Heart left ventricle (tissue), 13 donors: ENCODE measurements around the gene WSCD2.

ENCODE experiments used
- POLR2A ChIP-seq, 2 donors: fragments of 450-650 bp; IDR thresholded peaks; one replicate each; pipeline ENCODE4 v1.6.1; 2017; ENCODE audit warnings: antibody characterized with exemption in 2 of 2, mild to moderate bottlenecking in 2 of 2, moderate library complexity in 2 of 2
- TF ChIP-seq, protein P1 (sequence below), 12 donors: fragments of 200-600 bp; sonication (generic) in 4 of 12; IDR thresholded peaks; one replicate each; pipeline versions ENCODE4 v1.5.0 to v1.8.0; 2018 to 2022; ENCODE audit warnings: antibody characterized with exemption in 12 of 12, mild to moderate bottlenecking in 5 of 12
- donor health status: ischemic (EF 13 %, LVEDD 7.1; RV severe dilation, severe dysfunction).
- donor health status: DM: no; HTN: yes; CAD: no.
- donor health status: DM: no; HTN: no; CAD: no.
- donor health status: ischemic (EF 25% LVEDD 6.9; RV normal size, moderate dysfunction).
- donor health status: ischemic (EF 25% LVEDD 5.7; RV mildly dilated, moderate dysfunction).
- donor health status: ischemic (EF 35%, LVEDD 5.7; RV mildly dilated, moderate dysfunction).
- donor health status: nonischemic (EF 11% LVEDD 7.7; RV severe dilation, severe dysfunction).
- donor health status: DM: yes; HTN: yes; CAD: no.
- donor health status: PGD.
- donor health status: ischemic (EF 29% LVEDD 5.4; RV normal size, mild dysfunction).
- donor health status: nonischemic (EF 23%, LVEDD 6.1; RV moderate dilation, normal function).

- no peak for TF ChIP-seq POLR2A (IDR thresholded peaks at IDR 0.05)
- TF ChIP-seq, protein P1, sequence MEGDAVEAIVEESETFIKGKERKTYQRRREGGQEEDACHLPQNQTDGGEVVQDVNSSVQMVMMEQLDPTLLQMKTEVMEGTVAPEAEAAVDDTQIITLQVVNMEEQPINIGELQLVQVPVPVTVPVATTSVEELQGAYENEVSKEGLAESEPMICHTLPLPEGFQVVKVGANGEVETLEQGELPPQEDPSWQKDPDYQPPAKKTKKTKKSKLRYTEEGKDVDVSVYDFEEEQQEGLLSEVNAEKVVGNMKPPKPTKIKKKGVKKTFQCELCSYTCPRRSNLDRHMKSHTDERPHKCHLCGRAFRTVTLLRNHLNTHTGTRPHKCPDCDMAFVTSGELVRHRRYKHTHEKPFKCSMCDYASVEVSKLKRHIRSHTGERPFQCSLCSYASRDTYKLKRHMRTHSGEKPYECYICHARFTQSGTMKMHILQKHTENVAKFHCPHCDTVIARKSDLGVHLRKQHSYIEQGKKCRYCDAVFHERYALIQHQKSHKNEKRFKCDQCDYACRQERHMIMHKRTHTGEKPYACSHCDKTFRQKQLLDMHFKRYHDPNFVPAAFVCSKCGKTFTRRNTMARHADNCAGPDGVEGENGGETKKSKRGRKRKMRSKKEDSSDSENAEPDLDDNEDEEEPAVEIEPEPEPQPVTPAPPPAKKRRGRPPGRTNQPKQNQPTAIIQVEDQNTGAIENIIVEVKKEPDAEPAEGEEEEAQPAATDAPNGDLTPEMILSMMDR (IDR thresholded peaks at IDR 0.05): no peak
Observed at GRCh38 chr12:108248011-108248410, 118.9 kb downstream of the WSCD2 start.
